ENCODE results near the gene SYVN1. TPM values are rescaled to one million over a fixed set of nuclear protein-coding genes. Genes with fewer than 3 reads are reported as not detected.
A peak's percentile ranks its signal among the peaks of the same experiment; 100 is the strongest.

The SYVN1 gene
- total and polyA plus RNA-seq, 2 donors (not counting 1 experiment from before 2014, with no cell fraction given) = 187 to 282 TPM

DNA sequence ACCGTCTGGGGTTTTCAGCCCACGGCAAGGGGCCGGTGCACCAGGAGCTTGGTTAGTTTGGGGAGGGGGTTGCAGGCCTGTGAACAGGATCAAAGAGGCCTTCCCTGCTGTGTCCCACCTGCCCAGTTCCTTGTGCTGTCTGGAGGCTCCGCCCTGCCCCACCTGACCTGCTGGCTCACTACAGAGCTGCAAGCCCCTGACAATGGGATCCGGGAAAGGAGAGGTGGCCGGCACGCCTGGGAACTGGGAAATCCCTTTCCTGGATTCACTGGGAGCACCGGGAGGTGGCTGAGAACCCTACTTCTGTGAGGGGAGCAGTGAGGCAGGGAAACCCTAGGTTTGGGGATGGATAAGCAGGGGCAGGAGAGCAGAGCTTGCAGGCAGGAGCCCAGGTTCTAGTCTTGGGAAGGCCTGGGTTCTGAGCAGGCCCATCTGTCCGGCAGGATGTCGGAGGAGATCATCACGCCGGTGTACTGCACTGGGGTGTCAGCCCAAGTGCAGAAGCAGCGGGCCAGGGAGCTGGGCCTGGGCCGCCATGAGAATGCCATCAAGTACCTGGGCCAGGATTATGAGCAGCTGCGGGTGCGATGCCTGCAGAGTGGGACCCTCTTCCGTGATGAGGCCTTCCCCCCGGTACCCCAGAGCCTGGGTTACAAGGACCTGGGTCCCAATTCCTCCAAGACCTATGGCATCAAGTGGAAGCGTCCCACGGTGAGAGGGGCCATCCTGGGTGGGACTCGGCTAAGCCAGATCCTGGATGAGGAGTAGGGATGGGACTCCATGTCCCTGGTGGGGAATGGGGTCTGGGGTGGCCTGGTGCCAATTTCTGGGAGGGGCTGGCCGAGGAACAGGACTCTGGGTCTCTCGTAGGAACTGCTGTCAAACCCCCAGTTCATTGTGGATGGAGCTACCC lies 48.2 kb upstream of the SYVN1 start:
- H3K9ac ChIP-seq (ENCODE audit: low read length) = peak overlapping the region; percentile 73
- peaks cover 24% of the 10 kb centered on the region for H3K4me1 Mint-ChIP-seq
- H3K79me2 ChIP-seq (ENCODE audit: control insufficient read depth, insufficient read depth, low read length) = peaks cover 48% of the 10 kb centered on the region
- peak overlapping the region; percentile 69 for H2AFZ ChIP-seq (ENCODE audit: insufficient read depth, low read depth, low read length, poor library complexity, severe bottlenecking)
- DNase-seq (peak; percentile 53), ATAC-seq (ENCODE audit: low read depth) (no peak)
- H3K36me3 ChIP-seq (replicated peaks in 1 of 2; ENCODE audit: control extremely low read depth in 1 of 2, control insufficient read depth in 1 of 2, extremely low read depth in 1 of 2, insufficient read depth in 2 of 2, low read length in 1 of 2) = peaks cover 0 to 24% of the 10 kb centered on the region in 2 experiments
- peak overlapping the region; percentile 91 for H3K4me3 Mint-ChIP-seq
- H3K9me3 Mint-ChIP-seq (ENCODE audit: insufficient read depth) = no peaks in the 10 kb centered on the region
- peak overlapping the region; percentile 38 to 91 (median 80) for H3K4me3 ChIP-seq (ENCODE audit: control extremely low read depth in 1 of 5, extremely low read depth in 1 of 5, insufficient read depth in 1 of 5, low read depth in 2 of 5, low read length in 4 of 5)
- H3K4me2 ChIP-seq (replicated peaks; ENCODE audit: low read depth, low read length, poor library complexity, severe bottlenecking) = peak overlapping the region; percentile 97
- TF ChIP-seq, protein P1, sequence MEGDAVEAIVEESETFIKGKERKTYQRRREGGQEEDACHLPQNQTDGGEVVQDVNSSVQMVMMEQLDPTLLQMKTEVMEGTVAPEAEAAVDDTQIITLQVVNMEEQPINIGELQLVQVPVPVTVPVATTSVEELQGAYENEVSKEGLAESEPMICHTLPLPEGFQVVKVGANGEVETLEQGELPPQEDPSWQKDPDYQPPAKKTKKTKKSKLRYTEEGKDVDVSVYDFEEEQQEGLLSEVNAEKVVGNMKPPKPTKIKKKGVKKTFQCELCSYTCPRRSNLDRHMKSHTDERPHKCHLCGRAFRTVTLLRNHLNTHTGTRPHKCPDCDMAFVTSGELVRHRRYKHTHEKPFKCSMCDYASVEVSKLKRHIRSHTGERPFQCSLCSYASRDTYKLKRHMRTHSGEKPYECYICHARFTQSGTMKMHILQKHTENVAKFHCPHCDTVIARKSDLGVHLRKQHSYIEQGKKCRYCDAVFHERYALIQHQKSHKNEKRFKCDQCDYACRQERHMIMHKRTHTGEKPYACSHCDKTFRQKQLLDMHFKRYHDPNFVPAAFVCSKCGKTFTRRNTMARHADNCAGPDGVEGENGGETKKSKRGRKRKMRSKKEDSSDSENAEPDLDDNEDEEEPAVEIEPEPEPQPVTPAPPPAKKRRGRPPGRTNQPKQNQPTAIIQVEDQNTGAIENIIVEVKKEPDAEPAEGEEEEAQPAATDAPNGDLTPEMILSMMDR (IDR thresholded peaks at IDR 0.05) = no peak
- TF ChIP-seq EZH2 (IDR thresholded peaks at IDR 0.05; ENCODE audit: borderline replicate concordance, insufficient read depth, low read depth, low read length, poor library complexity, severe bottlenecking) = no peak
- H3K27me3 ChIP-seq (replicated peaks in 1 of 4; ENCODE audit: control extremely low read depth in 1 of 4, control insufficient read depth in 3 of 4, insufficient read depth in 4 of 4, low read length in 3 of 4) = no peaks in the 10 kb centered on the region
- H3K9me3 ChIP-seq (ENCODE audit: control extremely low read depth in 1 of 3, control insufficient read depth in 2 of 3, insufficient read depth in 1 of 3, low read length in 2 of 3) = no peaks in the 10 kb centered on the region
- intact Hi-C loops (cut with micrococcal nuclease) = no loop called here
- H3K27me3 Mint-ChIP-seq = no peaks in the 10 kb centered on the region
- peaks cover 5% of the 10 kb centered on the region for H4K20me1 ChIP-seq (ENCODE audit: control insufficient read depth, insufficient read depth, low read length, poor library complexity, severe bottlenecking)
- H3K27ac ChIP-seq (ENCODE audit: low read length in 2 of 2) = peak overlapping the region; percentile 70 to 79
- ChIA-PET POLR2A (interaction anchor here (0.6 to 3.3 kb wide), 7 partner anchors 48 to 86 kb away, joined by 3 to 27 read pairs (median 7); partner anchors contain the start of genes FAU, MRPL49, SYVN1 and TM7SF2), CTCF (interaction anchor here (0.6 to 5.8 kb wide), 9 partner anchors 10 to 147 kb away, joined by 3 to 118 read pairs (median 7); partner anchors contain the start of genes FAU, MRPL49, SPDYC and SYVN1)
- peak overlapping the region; percentile 84 for H3K27ac Mint-ChIP-seq
- H3K4me1 ChIP-seq (ENCODE audit: control insufficient read depth in 2 of 2, insufficient read depth in 2 of 2, low read length in 2 of 2) = peaks cover 16 to 24% of the 10 kb centered on the region in 2 donors
- WGBS (ENCODE audit: insufficient coverage) = 57% methylated on average over 22 of the region's 23 CpGs
